GM18873 (cell line): ENCODE measurements around the gene HSPB1.
"Not testable (repeated sequence)": the region's sequence is repeated elsewhere in the genome, so short reads cannot be mapped to it uniquely, and the experiment has no call there.

Experiments used
- ATAC-seq: cut with Tn5 transposase; IDR thresholded peaks from one replicate; pipeline ENCODE4 v1.9.1; 2021; ENCODE audit warnings: mild to moderate bottlenecking, moderate library complexity, moderate number of reproducible peaks; ENCODE audit not compliant: unreplicated experiment, low FRiP score

Gene HSPB1

DNA sequence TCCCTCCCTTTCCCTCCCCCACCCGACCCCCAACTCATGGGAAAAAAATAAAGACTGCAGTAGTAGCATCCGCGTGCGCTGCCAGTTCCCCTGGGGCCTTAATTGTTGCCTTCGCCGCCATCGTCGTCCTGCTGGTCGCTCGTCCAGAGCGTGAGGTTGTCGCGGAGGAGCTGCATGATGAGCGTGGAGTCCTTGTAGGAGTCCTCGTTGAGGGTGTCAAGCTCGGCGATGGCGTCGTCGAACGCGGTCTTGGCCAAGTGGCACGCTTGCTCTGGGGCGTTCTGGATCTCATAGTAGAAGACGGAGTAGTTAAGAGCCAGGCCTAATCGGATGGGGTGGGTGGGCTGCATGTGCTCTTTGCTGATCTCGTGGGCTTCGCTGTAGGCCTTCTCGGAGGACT is 27.0 kb downstream of the HSPB1 start:
- no peak for ATAC-seq

DNA sequence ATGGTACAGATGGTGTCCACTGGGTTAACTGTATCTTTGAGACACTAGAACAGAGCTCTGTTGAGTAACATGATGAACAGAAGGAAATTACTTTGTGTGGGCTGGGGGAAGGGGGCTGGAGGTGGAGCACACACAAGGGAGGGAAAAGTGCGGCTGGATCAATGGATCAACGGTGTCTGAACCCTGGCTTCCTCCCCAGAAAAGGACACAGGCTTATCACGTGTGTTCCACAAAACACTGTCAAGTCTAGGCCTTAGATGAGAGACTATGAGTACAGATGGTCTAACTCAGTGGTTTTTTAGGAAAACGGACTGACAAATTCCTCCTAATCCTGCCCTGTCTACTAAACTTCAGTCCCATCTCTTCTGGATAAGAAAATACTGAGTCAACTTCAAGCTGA is 27.8 kb downstream of the HSPB1 start:
- ATAC-seq: no peak

DNA sequence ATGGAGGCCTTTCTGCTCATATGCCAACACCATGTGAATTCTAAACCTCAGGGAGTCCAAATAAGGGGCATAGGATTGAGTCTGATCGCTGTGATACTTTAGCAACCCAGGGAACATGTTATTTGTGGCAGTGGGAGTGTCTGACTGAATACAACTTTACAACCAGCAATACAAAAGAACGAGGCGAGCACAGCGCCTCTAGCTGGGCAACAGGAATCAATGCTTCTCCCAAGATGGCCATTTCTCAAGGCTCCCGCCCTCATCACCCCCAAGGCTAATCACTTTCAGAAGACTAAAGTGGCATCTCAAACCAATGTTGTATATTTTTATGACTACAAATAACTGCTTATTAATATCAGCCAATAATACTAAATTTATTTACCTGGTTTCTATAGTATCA is 28.2 kb downstream of the HSPB1 start:
- ATAC-seq: no peak

DNA sequence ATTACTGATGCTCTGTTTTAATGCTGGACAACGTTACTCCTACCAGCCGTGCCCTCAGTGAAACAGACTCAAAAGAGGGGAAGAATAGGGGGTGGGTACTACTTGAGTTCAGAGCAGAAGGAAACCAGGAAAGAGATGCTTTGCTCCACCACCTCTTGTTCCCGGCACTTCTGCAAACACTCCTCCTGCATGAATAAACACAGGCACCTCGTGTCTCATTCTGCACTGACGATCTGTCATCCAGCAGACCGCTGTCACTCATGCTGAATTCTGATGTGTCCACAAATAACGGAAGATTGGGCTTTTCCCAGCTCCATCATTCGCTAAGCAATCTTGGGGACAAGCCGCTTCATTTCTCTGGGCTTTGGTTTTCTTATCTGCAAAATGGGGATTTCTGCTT is 29.6 kb downstream of the HSPB1 start:
- no peak for ATAC-seq

DNA sequence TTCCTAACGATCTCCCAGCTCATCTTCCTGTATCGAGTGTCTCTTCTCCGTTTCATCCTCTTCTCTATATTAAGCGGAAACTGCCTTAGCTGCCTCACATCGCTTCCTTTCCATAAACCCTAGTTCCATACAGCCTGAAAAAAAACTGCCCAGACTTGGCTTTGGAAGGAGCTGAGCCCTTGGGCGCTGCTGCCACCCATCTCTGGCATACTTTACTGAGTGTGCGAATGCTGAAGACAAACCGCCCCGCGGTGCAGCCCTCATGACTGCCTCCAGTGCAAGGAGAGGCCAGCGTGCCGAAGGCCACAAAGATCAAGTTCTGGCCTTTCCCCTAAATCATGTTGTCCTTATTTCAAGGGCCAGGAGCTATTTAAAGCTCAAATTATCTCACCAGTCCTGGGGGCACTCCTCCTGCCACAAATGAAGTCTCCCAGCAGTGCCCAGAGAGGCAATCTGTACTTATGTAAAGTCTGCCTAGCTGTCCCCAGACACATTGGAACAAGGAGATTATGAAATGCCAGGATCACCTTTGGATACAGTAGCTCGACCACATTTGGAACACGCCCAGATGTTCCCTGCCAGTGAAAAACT is 31.1 kb downstream of the HSPB1 start:
- no peak for ATAC-seq

DNA sequence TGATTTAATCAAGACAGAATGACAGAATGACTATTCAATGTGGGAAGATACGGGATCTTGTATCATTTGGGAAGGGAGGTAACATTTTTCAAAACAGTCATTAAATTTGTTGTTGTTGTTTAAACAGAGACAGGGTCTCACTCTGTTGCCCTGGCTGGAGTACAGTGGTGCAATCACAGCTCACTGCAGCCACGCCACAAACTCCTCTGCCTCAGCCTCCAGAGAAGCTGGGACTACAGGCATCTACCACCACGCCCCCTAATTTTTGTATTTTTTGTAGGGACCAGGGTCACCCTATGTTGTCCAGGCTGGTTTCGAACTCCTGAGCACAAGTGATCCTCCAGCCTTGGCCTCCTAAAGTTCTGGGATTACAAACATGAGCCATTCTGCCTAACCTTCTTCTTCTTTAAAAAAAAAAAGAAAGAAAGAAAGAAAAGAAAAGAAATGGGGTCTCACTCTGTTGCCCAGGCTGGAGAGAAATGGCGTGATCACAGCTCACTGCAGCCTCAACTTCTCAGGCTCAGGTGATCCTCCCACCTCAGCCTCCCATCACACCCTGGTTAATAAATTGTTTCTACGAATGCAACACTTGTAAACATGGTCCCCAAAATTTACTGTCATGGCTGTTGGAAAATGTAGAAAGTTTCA is 32.0 kb downstream of the HSPB1 start:
- ATAC-seq: no peak

DNA sequence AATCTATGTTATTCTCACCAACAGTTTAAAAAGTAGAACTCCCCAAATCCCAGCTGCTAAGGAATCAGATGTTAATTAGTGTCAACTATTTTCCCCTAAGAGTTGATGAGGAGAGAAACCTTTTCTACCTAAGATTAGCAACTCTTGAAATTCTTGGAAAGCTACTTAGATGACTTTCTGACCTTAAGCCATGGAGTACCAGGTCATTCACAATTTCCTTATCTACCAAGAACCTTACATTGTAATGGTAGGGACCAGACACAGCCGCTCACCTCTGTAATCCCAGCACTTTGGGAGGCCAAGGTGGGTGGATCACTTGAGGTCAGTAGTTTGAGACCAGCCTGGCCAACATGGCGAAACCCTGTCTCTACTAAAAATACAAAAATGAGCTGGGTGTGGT is 32.9 kb downstream of the HSPB1 start:
- ATAC-seq: not testable (repeated sequence)

DNA sequence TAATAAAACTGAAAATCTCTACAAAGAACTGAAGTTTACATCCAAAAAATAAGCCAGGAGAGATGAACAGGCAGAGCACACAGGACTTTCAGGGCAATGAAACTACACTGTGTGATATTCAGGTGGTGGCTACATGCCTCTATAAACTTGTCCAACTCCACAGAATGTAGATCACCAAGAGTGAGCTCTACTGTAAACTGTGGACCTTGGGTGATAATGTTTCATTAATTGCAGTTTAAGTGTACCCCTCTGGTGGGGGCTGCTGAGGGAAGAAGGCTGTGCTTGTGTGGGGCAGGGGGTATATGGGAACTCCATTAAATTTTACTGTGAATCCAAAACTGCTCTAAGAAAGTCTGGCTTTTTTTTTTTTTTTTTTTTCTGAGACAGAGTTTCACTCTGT is 33.6 kb downstream of the HSPB1 start:
- ATAC-seq: no peak

DNA sequence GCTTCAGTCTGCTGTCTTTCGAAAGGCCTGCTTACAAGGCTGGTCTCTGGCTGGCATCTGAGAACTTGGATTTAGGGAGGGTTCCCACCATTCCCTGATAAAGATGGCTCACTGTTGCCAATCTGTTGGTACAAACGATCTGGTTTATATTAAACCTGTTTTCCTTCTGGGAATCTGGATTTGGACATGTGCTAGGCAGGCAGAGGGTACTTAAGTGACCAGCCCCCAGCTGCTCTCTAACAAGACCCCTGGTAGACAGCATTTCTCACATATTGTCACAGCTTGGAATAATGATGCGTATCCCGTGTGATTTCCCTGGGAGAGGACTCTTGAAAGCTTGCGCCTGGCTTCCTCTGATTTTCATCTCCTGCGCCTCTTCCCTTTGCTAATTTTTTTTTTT is 34.7 kb downstream of the HSPB1 start:
- no peak for ATAC-seq

DNA sequence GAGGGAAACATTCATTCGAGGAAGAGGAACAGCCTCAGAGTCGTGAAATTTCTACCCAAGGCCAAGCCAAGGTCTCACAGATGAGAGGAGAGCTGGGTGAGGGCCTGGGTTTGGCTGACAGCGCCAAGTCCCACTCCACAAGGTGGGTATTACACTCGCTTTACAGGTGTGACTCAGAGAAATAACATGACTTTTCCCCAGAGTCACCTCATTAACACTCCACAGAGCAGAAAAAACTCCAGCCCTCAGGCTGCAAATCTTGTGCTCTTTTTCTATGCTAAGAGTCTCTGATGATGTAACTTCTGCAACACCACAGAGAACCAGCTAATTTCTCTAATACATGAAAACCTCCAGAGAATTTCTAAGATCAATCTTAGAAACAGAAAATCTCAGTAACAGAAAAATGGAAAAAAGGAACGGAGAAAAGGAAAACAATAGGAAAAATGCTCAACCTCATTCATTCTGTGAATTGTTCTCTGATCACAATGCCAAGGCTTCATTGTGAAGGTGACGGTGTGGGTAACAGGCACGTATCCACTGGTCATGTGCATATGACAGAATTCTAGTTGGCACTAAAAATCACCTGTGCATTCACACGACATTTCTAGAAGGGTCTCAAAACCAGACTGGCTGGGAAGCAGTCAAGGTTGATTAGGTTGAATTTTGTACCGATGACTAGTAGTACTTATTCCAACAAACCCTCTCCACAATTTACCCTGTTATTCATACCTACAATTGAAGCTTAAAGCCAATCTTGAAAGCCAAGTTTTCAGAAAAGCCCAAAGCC is 36.0 kb downstream of the HSPB1 start:
- no peak for ATAC-seq

DNA sequence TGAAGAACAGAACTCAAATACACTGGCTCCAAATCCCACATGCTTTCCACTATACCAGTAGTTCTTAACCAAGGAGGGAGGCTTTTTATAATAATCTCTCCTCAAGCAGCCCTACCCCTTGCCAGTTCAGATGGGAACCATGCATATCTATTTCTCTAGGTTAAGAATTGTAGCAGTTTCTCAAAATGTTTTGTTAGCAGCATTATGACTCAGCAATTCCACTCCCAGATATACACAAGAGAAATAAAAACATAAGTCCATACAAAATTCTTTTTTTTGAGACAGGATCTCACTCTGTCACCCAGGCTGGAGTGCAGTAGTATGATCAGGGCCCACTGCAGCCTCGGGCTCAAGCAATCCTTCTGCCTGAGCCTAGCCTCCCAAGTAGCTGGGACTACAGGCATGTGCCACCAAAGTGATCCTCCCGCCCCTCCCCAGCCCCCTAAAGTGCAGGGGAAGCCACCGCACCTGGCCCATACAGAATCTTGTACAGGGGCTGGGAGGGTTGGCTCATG is 38.2 kb downstream of the HSPB1 start:
- ATAC-seq: no peak

DNA sequence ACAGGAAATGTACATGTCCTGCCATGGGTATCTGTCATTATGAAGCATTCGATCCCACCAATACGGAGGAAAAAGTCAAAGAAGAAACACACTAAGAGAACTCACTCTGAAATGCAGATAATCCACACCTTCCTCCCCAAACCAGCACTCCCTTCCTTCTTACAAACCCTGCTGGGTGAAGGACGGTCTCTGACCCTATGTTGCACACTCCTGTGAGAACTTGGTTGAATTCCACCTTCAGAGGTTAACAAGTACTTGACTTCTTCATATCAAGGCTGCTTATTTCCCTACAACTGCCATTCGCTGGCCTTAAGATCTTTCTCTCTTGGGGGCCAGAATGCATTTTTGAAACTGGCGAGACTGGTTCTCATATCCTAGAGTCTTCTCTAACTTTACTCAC is 39.7 kb downstream of the HSPB1 start:
- no peak for ATAC-seq

DNA sequence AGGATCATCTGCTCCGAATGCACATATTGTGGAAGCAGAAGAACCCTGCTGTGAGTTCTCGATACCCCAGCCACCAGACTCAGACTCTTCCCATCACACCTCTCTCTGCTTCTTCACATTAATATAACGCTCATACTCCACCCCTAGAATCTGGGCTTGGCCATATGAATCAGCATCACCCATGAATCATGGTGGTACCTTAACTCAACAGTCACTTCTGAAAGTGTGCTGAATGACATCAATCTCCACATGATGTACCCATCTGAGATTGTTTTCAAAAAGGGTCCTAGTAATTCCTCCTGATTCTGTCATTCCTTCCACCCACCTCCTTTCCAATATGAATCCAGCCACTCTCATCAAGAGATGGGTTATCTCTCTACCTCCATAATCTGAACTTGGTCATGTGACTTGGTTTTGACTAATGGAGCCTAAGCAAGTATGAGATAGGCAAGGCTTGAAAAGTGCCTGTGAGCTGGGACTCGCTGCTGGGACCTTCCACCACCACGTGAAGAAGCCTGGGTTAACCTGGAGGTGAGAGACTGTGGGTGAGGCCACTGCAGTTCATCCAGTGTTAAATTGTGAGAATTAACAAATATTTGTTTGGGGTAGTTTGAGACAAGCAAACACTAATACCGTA is 40.9 kb downstream of the HSPB1 start:
- ATAC-seq: no peak

DNA sequence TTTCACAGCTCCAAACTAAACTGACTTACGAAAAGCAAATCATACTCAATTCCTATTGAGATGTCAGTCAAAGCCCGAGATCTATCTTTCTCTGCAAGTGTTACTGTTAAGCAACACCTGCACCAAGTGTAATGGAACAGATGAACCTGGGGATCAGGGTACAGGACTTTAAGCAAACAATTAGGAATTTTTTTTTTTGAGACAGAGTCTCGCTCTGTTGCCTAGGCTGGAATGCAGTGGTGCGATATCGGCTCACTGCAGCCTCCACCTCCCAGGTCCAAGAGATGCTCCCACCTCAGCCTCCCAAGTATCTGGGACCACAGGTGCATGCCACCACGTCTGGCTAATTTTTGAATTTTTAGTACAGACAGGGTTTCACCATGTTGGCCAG is 41.5 kb downstream of the HSPB1 start:
- ATAC-seq: no peak

DNA sequence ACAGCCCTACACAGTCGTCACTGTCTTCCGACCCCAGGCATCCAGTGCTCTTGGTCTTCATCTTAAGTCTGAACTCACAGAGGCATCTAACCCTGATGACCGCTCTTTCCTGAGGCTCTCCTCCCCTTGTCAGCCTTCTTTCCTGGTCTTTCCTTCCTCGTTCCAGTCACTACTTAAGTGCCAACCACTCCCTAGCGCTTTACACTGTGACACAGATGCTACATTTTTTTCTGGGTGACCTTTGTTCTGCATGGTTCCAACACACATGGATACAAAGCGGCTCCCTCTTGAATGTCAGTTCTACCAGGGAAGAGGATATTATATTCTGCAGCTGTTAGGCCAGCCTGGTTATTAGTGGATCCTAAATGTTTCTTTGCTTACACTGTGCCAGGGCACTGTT is 43.6 kb downstream of the HSPB1 start:
- no peak for ATAC-seq

DNA sequence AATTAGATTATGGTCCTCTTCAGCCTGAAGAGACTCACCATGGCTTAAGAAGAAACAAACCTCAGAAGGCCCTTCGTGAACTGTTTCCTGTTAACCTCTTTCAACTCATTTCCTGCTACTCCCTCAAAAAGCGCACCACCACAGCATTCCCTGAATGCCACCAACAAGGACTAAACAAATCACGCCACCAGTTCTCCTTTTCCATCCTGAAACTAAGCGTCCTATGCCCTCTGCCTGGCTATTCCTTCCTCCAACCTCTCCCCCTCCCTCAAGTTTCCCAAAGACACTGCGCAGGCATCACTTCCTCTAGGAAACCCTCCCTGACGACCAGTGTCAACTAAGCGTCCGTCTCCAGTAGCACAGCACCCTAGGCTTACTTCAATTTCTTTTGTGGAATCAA is 44.3 kb downstream of the HSPB1 start:
- no peak for ATAC-seq

DNA sequence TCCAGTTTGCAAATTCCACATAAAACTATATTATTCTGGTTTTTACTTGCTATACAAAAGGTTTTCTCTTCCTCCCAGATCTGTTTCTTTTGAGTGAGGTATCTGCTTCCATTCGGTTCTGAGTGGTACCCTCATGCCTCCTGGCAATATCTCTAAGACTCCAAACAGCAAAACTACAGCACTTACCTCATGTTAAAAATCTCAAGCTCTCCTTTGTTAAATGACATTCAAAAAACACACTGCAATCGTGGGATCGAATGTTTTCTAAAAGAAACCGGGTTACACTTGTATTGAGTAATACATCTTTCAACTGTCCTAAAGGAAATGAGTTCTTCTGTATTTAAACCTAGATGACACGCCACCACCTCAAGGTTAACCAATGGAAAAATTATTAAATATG is 45.2 kb downstream of the HSPB1 start:
- no peak for ATAC-seq

DNA sequence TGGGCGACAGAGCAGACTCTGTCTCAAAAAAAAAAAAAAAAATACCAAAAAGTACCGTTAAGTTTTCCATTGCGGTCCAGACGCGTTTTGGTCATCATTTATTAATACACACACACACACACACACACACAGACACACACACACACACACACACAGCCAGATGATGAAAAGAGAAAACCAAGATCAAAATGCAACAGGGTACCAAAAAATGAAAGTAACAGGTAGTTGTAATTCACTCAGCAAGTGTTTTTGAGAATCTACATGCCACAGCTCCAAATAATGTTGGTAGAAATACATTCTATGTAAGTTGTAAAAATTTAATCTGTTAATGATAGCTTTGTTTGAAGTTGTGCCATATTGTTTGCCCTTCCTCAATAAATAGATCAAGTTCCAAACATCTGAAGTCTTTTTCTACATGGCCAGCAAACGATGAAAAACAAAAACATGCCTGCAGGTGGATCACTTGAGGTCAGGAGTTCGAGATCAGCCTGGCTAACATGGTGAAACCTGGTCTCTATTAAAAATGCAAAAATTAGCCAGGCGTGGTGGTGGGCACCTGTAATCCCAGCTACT is 46.9 kb downstream of the HSPB1 start:
- ATAC-seq: no peak

DNA sequence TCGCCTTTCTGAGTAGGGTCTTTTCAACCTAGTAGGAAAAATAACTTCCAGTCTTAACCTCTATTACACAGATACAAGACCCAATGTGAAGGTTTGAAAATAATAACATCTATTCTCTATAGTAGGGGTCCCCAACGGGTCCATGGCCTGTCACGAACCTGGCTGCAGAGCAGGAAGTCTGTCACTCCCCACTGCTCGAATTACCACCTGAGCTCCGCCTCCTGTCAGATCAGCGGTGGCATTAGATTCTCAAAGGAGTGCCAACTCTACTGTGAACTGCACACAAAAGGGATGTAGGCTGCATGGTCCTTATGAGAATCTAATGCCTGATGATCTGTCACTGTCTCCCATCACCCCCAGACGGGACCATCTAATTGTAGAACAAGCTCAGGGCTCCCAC is 48.9 kb downstream of the HSPB1 start:
- no peak for ATAC-seq

DNA sequence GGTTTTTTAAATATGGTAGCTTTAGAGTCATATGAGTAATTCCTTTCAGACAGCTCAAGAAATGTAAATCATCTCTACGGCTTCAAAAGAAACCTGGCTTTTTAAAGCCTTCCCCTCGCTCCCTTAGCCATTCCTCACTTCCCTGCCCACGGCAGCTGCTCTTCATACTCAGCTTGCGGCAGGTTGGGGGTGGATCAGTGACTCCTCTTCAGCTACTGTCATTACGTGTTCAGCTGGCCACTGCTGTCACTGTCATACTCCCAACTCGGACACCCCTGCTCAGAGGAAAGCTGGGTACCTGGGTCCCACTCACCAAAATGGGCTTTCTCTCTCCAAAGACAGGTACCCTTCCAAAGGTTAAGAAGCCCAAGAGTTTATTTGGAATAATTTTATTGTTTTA is 49.7 kb downstream of the HSPB1 start:
- ATAC-seq: no peak

DNA sequence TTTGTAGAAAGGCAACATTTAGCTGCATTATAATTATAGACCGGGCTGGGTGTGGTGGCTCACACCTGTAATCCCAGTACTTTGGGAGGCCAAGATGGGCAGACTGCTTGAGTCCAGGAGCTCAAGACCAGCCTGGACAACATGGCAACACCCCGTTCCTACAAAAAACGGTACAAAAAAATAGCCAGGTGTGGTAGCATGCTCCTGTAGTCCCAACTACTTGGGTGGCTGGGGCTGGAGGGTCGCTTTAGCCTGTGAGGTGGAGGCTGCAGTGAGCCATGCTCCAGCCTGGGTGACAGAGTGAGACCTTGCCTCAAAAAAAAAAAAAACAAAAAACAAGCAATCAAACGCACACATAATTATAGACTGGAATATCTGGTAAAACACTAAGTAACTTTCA is 51.3 kb downstream of the HSPB1 start:
- ATAC-seq: no peak
